ENCODE results near the gene DNAJB8.

Gene DNAJB8

GRCh38 chr3:128482666-128483656 is 16.3 kb upstream of the DNAJB8 start:
- DNase-seq: no peak

- DNase-seq: no peak
Observed at GRCh38 chr3:128482175-128482574, 15.5 kb upstream of the DNAJB8 start.

- no peak for DNase-seq
Observed at GRCh38 chr3:128481438-128481942, 14.8 kb upstream of the DNAJB8 start.

GRCh38 chr3:128480717-128481437 is 14.2 kb upstream of the DNAJB8 start:
- DNase-seq: no peak

GRCh38 chr3:128480278-128480677 is 13.6 kb upstream of the DNAJB8 start:
- DNase-seq: no peak

GRCh38 chr3:128479558-128480086 is 12.9 kb upstream of the DNAJB8 start:
- no peak for DNase-seq

- DNase-seq: no peak
Observed at GRCh38 chr3:128478576-128479506, 12.2 kb upstream of the DNAJB8 start.

- DNase-seq: no peak
Observed at GRCh38 chr3:128476659-128477058, 10.0 kb upstream of the DNAJB8 start.

GRCh38 chr3:128475355-128475754 is 8.7 kb upstream of the DNAJB8 start:
- no peak for DNase-seq

- DNase-seq: no peak
Observed at GRCh38 chr3:128473737-128474136, 7.0 kb upstream of the DNAJB8 start.

GRCh38 chr3:128473180-128473519 is 6.5 kb upstream of the DNAJB8 start:
- no peak for DNase-seq

- no peak for DNase-seq
Observed at GRCh38 chr3:128472449-128473179, 5.9 kb upstream of the DNAJB8 start.

GRCh38 chr3:128471720-128472119 is 5.0 kb upstream of the DNAJB8 start:
- DNase-seq: no peak

- DNase-seq: no peak
Observed at GRCh38 chr3:128471110-128471509, 4.4 kb upstream of the DNAJB8 start.

GRCh38 chr3:128470134-128470899 is 3.6 kb upstream of the DNAJB8 start:
- DNase-seq: no peak

GRCh38 chr3:128469556-128469955 is 2.9 kb upstream of the DNAJB8 start:
- no peak for DNase-seq

- DNase-seq: no peak
Observed at GRCh38 chr3:128468791-128469527, 2.3 kb upstream of the DNAJB8 start.

- DNase-seq: no peak
Observed at GRCh38 chr3:128468285-128468790, 1.6 kb upstream of the DNAJB8 start.

GRCh38 chr3:128464702-128465101 is 2.0 kb downstream of the DNAJB8 start:
- DNase-seq: no peak

- no peak for DNase-seq
Observed at GRCh38 chr3:128464188-128464587, 2.5 kb downstream of the DNAJB8 start.
